Endothelial cell (in vitro differentiated cells): ENCODE measurements around the gene ARL11. TPM values are rescaled to one million over a fixed set of nuclear protein-coding genes. Genes with fewer than 3 reads are reported as not detected.

Experiments
- DNase-seq: peaks from one replicate; pipeline ENCODE4 v3.0.0; 2021; ENCODE audit warnings: low spot score
- H3K27ac Mint-ChIP-seq: one replicate; pipeline ENCODE4 v1.8.0; 2021; ENCODE audit warnings: mixed read lengths, inconsistent platforms; ENCODE audit not compliant: unreplicated experiment
- H3K27me3 Mint-ChIP-seq: one replicate; pipeline ENCODE4 v1.8.0; 2021; ENCODE audit warnings: mild to moderate bottlenecking, moderate library complexity, mixed read lengths, inconsistent platforms; ENCODE audit not compliant: unreplicated experiment
- H3K36me3 Mint-ChIP-seq: one replicate; pipeline ENCODE4 v1.8.0; 2021; ENCODE audit warnings: mild to moderate bottlenecking, low read depth, mixed read lengths, inconsistent platforms; ENCODE audit not compliant: unreplicated experiment
- H3K4me1 Mint-ChIP-seq: one replicate; pipeline ENCODE4 v1.8.0; 2021; ENCODE audit warnings: mild to moderate bottlenecking, mixed read lengths, inconsistent platforms; ENCODE audit not compliant: unreplicated experiment
- H3K4me3 Mint-ChIP-seq: one replicate; pipeline ENCODE4 v1.8.0; 2021; ENCODE audit warnings: mild to moderate bottlenecking, mixed read lengths, inconsistent platforms; ENCODE audit not compliant: unreplicated experiment
- H3K9me3 Mint-ChIP-seq: one replicate; pipeline ENCODE4 v1.8.0; 2021; ENCODE audit warnings: mixed read lengths, inconsistent platforms; ENCODE audit not compliant: unreplicated experiment
- total RNA-seq: library from RNA; stranded (reverse); fragmentation: NEBNext Ultra II Directional; extraction: Animal tissue kit (Norgen Biotek cat#: 25700); gene quantifications from one replicate; pipeline ENCODE4 v1.2.1, GENCODE V29; 2021; ENCODE audit not compliant: unreplicated experiment
- TF ChIP-seq, protein P1 (sequence below): fragments of 200-600 bp; sonication (generic); IDR thresholded peaks from one replicate; pipeline ENCODE4 v1.5.0; 2021; ENCODE audit warnings: antibody characterized with exemption; ENCODE audit not compliant: unreplicated experiment

ARL11 gene
- total RNA-seq, 1 donor from 2014 or later, result 1.4 TPM

DNA sequence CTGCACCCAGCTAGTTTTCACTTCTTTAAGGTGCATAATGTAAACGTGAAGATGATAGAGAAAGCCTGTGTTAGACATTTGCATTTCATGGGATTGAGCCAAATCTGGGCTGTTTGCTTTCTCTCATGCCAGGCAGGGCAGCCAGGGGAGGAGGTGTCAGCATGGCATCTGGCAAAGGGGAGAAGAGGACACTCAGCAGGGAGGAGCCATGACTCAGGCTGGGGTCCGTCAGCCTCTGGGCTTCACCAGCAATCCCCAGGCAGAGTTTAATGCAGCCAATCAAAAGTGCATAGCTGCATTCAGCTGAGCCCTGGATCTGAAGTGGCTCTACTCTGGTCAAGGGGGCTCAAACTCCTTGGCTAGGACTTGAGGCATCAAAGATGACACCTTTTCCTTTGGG, 39.5 kb downstream of the ARL11 start:
- no peak for DNase-seq
- H3K4me1 Mint-ChIP-seq, result peaks cover 26% of the 10 kb centered on the region
- H3K27me3 Mint-ChIP-seq, result peaks cover 5% of the 10 kb centered on the region
- H3K9me3 Mint-ChIP-seq, result no peaks in the 10 kb centered on the region
- TF ChIP-seq, protein P1, sequence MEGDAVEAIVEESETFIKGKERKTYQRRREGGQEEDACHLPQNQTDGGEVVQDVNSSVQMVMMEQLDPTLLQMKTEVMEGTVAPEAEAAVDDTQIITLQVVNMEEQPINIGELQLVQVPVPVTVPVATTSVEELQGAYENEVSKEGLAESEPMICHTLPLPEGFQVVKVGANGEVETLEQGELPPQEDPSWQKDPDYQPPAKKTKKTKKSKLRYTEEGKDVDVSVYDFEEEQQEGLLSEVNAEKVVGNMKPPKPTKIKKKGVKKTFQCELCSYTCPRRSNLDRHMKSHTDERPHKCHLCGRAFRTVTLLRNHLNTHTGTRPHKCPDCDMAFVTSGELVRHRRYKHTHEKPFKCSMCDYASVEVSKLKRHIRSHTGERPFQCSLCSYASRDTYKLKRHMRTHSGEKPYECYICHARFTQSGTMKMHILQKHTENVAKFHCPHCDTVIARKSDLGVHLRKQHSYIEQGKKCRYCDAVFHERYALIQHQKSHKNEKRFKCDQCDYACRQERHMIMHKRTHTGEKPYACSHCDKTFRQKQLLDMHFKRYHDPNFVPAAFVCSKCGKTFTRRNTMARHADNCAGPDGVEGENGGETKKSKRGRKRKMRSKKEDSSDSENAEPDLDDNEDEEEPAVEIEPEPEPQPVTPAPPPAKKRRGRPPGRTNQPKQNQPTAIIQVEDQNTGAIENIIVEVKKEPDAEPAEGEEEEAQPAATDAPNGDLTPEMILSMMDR, result no peak
- H3K36me3 Mint-ChIP-seq, result peaks cover 18% of the 10 kb centered on the region
- H3K4me3 Mint-ChIP-seq, result peak overlapping the region; percentile 31
- H3K27ac Mint-ChIP-seq, result no peak overlapping the region

DNA sequence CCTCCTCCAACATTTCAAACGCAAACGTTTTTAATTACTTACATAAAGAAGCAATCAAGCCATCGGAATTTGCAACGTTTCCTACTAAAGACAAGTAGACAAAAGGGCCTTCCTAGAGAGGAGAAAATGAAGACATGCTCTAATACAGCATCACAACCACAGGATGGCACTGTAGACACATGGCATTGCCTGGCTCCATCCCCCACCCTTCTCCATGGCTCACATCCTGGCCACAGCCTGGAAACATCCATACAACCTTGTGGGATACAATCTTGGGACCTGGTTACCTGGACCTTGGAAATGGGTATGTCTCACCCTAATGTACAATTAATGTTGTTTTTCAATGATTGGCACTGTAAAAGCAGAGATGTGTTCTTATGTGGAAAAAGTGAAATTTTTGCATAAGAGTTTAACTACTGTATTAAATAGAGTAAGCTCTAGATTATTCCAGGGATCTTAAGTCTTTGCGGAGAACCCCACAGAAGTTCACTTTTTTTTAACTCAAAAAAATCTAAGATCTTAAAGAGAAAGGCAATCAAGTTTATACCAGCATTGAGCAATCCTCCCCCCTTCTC, 41.5 kb downstream of the ARL11 start:
- Mint-ChIP-seq H3K4me3 (peak overlapping the region; percentile 32), H3K27me3 (peaks cover 5% of the 10 kb centered on the region), H3K27ac (peak overlapping the region; percentile 99), H3K9me3 (no peaks in the 10 kb centered on the region), H3K4me1 (peaks cover 26% of the 10 kb centered on the region), H3K36me3 (peaks cover 14% of the 10 kb centered on the region)
- peak; percentile 62 for DNase-seq
- TF ChIP-seq, protein P1, result peak; percentile 16

DNA sequence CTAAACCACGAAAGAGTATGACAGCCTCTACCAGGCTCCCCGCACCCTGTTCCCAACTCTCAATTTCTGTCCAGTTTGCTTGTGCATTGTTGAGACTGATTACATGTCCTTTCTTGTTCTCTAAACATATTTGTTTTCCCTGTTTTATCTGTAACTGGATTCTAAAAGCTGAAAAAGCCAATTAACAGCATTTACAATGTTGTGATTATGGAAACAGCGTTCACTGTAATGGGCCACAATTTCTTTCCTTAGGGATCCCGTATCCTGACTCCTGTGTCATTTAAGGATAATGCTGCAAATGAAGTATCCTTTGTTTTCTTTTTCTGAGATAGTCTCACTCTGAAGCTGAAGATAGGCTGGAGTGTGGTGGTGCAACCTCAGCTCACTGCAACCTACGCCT, 42.5 kb downstream of the ARL11 start:
- no peak for DNase-seq
- H3K9me3 Mint-ChIP-seq, result no peaks in the 10 kb centered on the region
- peaks cover 26% of the 10 kb centered on the region for H3K4me1 Mint-ChIP-seq
- H3K27ac Mint-ChIP-seq, result peak overlapping the region; percentile 99
- peaks cover 13% of the 10 kb centered on the region for H3K36me3 Mint-ChIP-seq
- TF ChIP-seq, protein P1, result no peak
- H3K4me3 Mint-ChIP-seq, result peak overlapping the region; percentile 63
- peaks cover 6% of the 10 kb centered on the region for H3K27me3 Mint-ChIP-seq

DNA sequence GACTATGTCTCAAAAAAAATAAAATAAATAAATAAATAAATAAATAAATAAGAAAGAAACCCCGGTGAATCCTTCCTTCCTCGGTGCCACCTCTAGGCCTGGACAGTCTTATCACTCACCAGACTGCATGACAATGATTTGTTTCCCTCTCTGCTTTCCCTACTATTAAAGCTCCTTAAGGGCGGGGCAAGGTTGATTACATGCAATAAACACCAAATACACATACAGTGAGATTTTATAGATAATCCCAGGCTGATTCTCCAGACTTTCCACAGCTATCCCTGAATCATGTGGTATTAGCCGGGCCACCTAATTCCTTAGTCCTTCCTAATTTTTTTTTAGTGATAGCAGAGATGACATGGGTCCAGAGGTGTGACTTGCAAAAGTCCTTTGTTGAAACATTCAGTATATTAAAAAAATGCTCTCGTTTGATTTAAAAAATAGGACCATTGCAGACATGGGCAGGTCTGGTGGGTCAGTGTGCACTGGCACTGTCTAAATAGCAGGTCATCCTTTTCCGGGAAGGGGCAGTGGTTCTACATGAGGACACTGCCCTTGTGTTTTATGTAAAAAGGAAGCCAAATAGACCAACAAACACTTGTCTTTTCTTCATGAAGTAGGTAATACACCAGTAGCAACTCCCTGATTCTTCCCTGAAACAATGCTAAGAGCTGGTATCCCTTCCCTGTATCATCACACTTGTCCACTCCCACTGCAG, 48.4 kb downstream of the ARL11 start:
- Mint-ChIP-seq H3K4me1 (peaks cover 3% of the 10 kb centered on the region), H3K27ac (no peak overlapping the region), H3K9me3 (no peaks in the 10 kb centered on the region), H3K4me3 (no peak overlapping the region), H3K36me3 (peaks cover 31% of the 10 kb centered on the region), H3K27me3 (peaks cover 2% of the 10 kb centered on the region)
- no peak for DNase-seq
- TF ChIP-seq, protein P1, result no peak
